ENCODE measurements around the gene STXBP5. TPM values are rescaled to one million over a fixed set of nuclear protein-coding genes. Genes with fewer than 3 reads are reported as not detected.

The STXBP5 gene
- total RNA-seq, 4 donors from 2014 or later, result 18.1 to 22.1 (median 20.0) TPM

DNA sequence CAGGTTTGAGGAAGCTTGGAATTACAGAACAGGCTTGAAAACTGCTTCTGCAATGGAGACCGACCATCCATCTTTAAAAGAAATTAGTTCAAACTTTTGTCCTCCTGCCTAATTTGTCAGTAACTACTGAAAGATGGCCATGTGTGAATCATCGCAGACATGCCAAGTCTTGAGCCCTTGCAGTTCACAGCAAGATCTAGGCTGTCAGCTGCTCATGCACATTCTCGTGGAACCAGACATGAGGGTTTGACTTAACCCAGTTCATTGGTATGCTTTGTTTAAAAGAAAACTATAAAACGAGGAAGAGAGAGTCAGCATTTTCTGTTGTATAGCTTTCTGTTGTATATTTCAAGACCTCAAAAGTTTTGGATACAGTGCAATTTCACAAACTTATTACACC, 230.3 kb downstream of the STXBP5 start:
- Histone ChIP-seq H3K27me3 (peaks cover 0 to 6% (median 0%) of the 10 kb centered on the region in 4 donors), H3K36me3 (no peaks in the 10 kb centered on the region), H3K9me3 (no peaks in the 10 kb centered on the region), H3K27ac (replicated peaks in 1 of 4) (no peak overlapping the region), H3K4me3 (no peak overlapping the region), H3K4me1 (peaks cover 0 to 8% (median 3%) of the 10 kb centered on the region in 4 donors)
- TF ChIP-seq EP300 (IDR thresholded peaks at IDR 0.05) (no peak), POLR2AphosphoS5 (IDR thresholded peaks at IDR 0.05) (no peak), POLR2A (IDR thresholded peaks at IDR 0.05; ENCODE audit: low read depth) (no peak), CTCF (IDR thresholded peaks at IDR 0.05) (no peak)
- DNase-seq (ENCODE audit: extremely low spot score), result no peak
- intact Hi-C loops (cut with DNase I), result no loop called here
- WGBS, result 48% methylated on average over 4 of the region's 4 CpGs

GRCh38 chr6:147437615-147438014, 233.4 kb downstream of the STXBP5 start:
- Histone ChIP-seq H3K4me3 (no peak overlapping the region), H3K27me3 (peaks cover 0 to 6% (median 0%) of the 10 kb centered on the region in 4 donors), H3K9me3 (no peaks in the 10 kb centered on the region), H3K36me3 (no peaks in the 10 kb centered on the region), H3K27ac (replicated peaks in 1 of 4) (no peak overlapping the region), H3K4me1 (peaks cover 0 to 9% (median 0%) of the 10 kb centered on the region in 4 donors)
- TF ChIP-seq POLR2AphosphoS5 (IDR thresholded peaks at IDR 0.05) (no peak), EP300 (IDR thresholded peaks at IDR 0.05) (no peak), POLR2A (IDR thresholded peaks at IDR 0.05; ENCODE audit: low read depth) (no peak), CTCF (IDR thresholded peaks at IDR 0.05) (no peak)
- intact Hi-C loops (cut with DNase I), result no loop called here
- WGBS, result 84% methylated on average over 3 of the region's 3 CpGs
- no peak for DNase-seq (ENCODE audit: extremely low spot score)

DNA sequence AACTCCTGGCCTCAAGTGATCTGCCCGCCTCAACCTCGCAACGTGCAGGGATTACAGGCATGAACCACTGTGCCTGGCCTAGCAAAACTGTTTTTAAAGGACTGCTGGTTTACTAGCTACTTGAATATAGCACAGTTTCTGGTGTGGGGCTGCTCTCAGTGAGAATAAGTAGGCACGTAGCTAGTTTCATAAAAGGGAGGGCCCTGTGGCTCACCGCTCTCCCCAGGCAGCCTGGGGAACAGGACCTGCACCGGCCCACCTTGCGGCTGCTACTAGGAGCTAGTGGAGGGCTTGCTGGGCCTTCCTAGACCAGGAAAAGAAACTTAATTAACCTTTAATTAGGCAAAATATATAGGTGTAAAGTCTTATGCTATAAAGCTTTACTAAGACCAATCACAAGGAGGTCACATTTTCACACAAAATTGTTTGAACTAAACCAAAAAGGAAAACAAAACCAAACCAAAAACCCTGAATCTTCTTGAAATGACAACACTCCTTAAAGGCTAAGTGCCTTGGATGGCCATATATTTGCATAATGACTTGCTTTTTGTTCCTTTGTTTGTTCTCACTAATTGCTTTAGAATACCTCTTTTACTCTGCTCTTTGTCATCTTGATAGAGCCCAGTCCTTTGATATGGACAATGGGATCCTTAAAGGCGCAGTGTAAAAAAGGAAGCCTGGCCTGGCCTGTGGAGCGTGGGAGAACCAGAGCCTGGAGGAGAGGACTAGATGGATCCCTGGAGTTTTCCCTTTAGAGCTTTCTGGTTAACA, 234.7 kb downstream of the STXBP5 start:
- intact Hi-C loops (cut with DNase I), result no loop called here
- TF ChIP-seq CTCF (IDR thresholded peaks at IDR 0.05), result no peak
- no peak for TF ChIP-seq POLR2AphosphoS5 (IDR thresholded peaks at IDR 0.05)
- TF ChIP-seq EP300 (IDR thresholded peaks at IDR 0.05), result no peak
- TF ChIP-seq POLR2A (IDR thresholded peaks at IDR 0.05; ENCODE audit: low read depth), result no peak

More for the DNA sequence above, 234.7 kb downstream of the STXBP5 start:
- Histone ChIP-seq H3K27me3 (peaks cover 0 to 6% (median 0%) of the 10 kb centered on the region in 4 donors), H3K4me3 (no peak overlapping the region), H3K4me1 (peaks cover 0 to 9% (median 0%) of the 10 kb centered on the region in 4 donors), H3K27ac (replicated peaks in 1 of 4) (no peak overlapping the region), H3K36me3 (no peaks in the 10 kb centered on the region), H3K9me3 (no peaks in the 10 kb centered on the region)
- DNase-seq (ENCODE audit: extremely low spot score), result no peak
- whole genome bisulfite sequencing, result 93% methylated on average over 9 of the region's 9 CpGs

Small RNAs within 50 kb of the gene (small RNA-seq; reads per million reads assigned to genes)
- 0 reads per million in 3 donors for gene AL355365.1

All from esophagus muscularis mucosa (tissue), 4 donors.